Adipocyte (in vitro differentiated cells): Measurements from ENCODE around the gene INTS6.
A peak's percentile ranks its signal among the peaks of the same experiment; 100 is the strongest.

ENCODE experiments used
- DNase-seq: peaks from one replicate; pipeline ENCODE4 v3.0.0-alpha.2; 2015; ENCODE audit warnings: low read depth
- H3K27me3 ChIP-seq: replicated peaks from 2 replicates; pipeline ENCODE4 v1.7.0; 2013; ENCODE audit warnings: mild to moderate bottlenecking, low read length, moderate library complexity; ENCODE audit not compliant: control insufficient read depth, insufficient read depth
- H3K36me3 ChIP-seq: 2 replicates; pipeline ENCODE4 v1.7.0; 2013; ENCODE audit warnings: low read length, mild to moderate bottlenecking, moderate library complexity; ENCODE audit not compliant: control insufficient read depth, insufficient read depth, severe bottlenecking
- H3K4me1 ChIP-seq: 2 replicates; pipeline ENCODE4 v1.7.0; 2013; ENCODE audit warnings: mild to moderate bottlenecking, low read length, moderate library complexity; ENCODE audit not compliant: control insufficient read depth, insufficient read depth
- H3K4me3 ChIP-seq: 2 replicates; pipeline ENCODE4 v1.7.0; 2013; ENCODE audit warnings: mild to moderate bottlenecking, low read length, moderate library complexity
- H3K9ac ChIP-seq: 2 replicates; pipeline ENCODE4 v1.7.0; 2013; ENCODE audit warnings: mild to moderate bottlenecking, low read length, moderate library complexity
- H3K9me3 ChIP-seq: 2 replicates; pipeline ENCODE4 v1.7.0; 2013; ENCODE audit warnings: mild to moderate bottlenecking, low read length, moderate library complexity; ENCODE audit not compliant: control insufficient read depth

Gene INTS6

DNA sequence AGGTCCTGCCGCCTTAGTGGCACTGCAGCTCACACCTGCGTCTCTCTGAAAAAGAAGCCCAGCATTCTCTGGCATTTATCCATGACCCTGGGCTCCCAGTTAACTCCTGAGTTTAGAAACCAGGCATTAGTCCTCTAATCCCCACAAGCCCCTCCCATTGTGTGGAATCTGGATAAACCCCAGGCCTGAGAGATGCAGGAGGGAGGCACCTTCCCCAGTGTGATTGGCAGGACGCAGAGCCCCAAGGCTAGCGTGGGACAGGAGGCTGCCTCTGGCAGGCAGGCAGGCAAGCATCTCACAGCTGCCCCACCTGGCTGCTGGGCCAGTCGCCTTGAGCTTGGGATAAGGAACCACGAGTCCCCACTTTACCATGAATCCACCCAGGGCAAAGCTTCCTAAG lies 124.3 kb downstream of the INTS6 start:
- Histone ChIP-seq H3K9me3 (no peaks in the 10 kb centered on the region), H3K4me1 (peaks cover 7% of the 10 kb centered on the region), H3K36me3 (no peaks in the 10 kb centered on the region), H3K27me3 (no peaks in the 10 kb centered on the region), H3K4me3 (no peak overlapping the region), H3K9ac (no peak overlapping the region)
- DNase-seq: no peak

DNA sequence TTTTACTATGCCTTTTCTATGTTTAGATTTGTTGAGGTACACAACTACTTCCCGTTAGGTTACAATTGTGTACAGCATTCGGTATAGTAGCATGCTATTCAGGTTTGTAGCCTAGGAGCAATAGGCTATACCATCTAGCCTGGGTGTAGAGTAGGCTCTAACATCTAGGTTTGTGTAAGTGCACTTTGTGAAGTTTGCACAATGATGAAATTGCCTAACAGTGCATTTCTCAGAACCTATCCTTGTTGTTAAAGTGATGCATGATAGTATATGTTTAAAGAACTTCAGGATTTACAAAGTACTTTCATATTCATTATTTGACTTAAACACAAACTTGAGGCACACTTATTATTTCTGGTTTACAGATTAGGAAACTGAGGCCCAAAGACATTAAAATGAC lies 124.9 kb downstream of the INTS6 start:
- H3K27me3 ChIP-seq: no peaks in the 10 kb centered on the region
- DNase-seq: no peak

DNA sequence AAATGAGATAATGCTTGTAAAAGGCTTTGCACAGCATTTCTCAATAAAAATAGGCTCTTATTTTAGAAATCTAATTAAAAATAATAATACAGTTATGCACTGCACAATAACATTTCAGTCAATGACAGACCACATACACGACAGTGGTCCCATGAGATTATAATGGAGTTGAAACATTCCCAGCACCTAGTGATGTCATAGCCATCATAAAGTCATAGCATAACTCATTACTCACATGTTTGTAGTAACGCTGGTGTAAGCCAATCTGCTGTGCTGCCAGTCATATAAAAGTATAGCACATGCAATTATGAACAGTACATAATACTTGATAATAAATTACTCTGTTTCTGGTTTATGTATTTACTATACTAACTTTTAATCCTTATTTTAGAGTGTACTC lies 126.1 kb downstream of the INTS6 start:
- no peak overlapping the region for H3K9ac ChIP-seq

More for the DNA sequence above, 124.9 kb downstream of the INTS6 start:
- Histone ChIP-seq H3K9ac (no peak overlapping the region), H3K9me3 (no peaks in the 10 kb centered on the region), H3K4me3 (no peak overlapping the region), H3K36me3 (no peaks in the 10 kb centered on the region), H3K4me1 (peaks cover 7% of the 10 kb centered on the region)

DNA sequence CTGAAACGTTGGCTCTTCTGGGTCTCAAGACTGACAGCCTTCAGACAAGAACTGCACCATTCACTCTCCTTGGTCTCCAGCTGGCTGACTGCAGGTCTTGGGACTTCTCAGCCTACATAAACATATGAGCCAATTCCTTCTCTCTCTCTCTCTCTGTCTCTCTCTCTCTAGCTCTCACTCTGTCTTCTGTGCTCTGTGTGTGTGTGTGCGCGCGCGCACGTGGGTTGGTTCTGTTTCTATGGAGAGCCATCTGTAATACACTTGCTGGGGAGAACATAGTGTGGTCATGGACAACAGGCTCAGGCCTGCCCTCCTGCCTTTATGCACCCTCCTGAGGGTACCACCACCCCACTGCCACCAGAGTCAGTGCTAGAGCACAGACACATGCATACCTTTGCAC lies 127.0 kb downstream of the INTS6 start:
- Histone ChIP-seq H3K4me3 (no peak overlapping the region), H3K36me3 (no peaks in the 10 kb centered on the region), H3K4me1 (peaks cover 4% of the 10 kb centered on the region), H3K27me3 (no peaks in the 10 kb centered on the region), H3K9ac (no peak overlapping the region), H3K9me3 (no peaks in the 10 kb centered on the region)
- DNase-seq: no peak

More for the DNA sequence above, 126.1 kb downstream of the INTS6 start:
- no peaks in the 10 kb centered on the region for H3K27me3 ChIP-seq
- H3K36me3 ChIP-seq: no peaks in the 10 kb centered on the region
- H3K4me3 ChIP-seq: no peak overlapping the region
- H3K9me3 ChIP-seq: no peaks in the 10 kb centered on the region
- DNase-seq: no peak
- peaks cover 6% of the 10 kb centered on the region for H3K4me1 ChIP-seq

DNA sequence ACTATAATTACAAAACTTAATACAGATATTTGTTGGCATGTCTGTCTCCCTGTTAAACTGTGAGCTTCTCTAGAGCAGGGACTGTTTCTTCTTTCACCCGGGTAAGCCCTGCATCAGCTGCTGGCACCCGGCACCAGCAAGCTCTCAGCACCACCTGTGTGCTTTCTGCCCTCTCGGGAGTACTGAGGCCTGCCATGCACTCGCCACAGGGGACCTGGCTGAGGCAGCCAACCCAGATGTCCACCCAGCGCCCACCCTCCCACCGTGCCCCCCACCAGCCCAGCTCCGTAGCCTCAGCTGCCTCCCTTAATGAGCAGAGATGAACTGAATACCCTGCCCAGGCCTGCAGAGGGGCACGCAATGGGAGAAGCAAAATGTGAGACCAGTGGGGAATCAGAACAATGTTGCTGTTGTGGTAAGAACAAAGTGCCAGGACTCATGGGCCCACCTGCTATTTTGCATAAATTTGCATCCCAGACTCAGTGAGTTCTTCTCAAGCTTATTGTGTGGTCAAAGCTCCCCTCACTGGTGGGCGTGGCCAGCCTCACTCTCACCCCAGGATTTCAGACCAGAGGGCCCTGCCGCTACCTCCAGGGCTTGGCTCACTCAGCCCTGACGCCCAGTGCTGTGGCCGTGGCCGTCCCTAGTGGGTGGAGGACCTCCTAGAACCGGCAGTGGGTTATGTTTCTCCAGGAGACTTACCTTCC lies 128.0 kb downstream of the INTS6 start:
- H3K36me3 ChIP-seq: no peaks in the 10 kb centered on the region
- no peaks in the 10 kb centered on the region for H3K27me3 ChIP-seq
- peaks cover 4% of the 10 kb centered on the region for H3K4me1 ChIP-seq
- DNase-seq: no peak
- no peaks in the 10 kb centered on the region for H3K9me3 ChIP-seq
- H3K4me3 ChIP-seq: no peak overlapping the region
- no peak overlapping the region for H3K9ac ChIP-seq

DNA sequence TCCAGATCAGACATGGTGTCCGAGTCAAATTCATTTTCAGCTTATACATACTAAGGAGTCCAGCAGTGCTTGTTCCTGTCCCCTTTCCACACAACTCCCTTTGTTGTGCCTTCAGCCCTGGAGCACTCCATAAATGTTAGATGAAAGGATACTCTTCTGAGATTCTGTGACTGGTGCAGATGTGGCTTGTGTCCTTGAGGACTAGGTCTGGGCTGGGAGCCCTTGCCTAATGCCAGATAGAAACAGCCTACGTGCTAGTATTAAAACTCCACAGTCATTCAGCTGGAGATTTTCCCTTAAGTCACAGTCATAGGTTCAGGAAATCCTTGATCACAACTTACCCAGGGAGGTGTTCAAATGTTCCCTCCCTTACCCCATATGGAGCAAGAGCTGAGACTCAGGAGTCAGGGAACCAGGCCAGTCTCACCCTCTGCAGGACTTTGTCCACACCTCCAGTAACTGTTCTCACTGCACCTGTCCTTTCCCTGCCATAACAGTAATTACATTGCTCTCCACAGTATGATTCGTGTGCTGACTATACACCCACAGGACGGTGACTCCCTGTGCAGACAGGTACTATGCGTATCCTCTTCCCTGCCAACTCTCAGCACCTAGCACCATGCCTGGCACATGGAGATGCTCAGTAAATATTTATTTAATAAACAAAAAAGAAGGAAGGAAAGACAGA lies 128.9 kb downstream of the INTS6 start:
- H3K4me1 ChIP-seq: peaks cover 4% of the 10 kb centered on the region

DNA sequence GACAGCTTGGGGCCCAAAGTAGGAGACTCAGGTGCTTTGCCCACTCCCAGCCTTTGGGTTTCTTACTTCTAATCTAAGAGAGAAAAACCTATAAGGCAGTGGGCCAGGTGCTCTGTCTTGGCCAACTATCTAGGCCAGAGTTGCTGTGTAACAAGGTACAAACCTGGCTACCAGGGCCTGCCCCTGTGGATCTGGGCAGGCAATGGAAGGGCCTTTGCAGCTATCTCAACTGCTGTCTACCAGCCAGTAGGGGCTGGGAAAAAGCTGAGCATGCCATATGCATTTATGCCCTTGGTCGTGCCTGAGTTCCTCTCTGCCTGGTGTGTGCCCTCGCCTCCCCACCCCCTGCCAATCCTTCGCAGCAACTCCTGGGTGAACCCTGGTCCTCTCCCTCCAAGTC lies 130.0 kb downstream of the INTS6 start:
- Histone ChIP-seq H3K9me3 (no peaks in the 10 kb centered on the region), H3K4me1 (peaks cover 4% of the 10 kb centered on the region), H3K36me3 (no peaks in the 10 kb centered on the region), H3K27me3 (no peaks in the 10 kb centered on the region), H3K4me3 (no peak overlapping the region), H3K9ac (no peak overlapping the region)
- DNase-seq: no peak

More for the DNA sequence above, 128.9 kb downstream of the INTS6 start:
- no peaks in the 10 kb centered on the region for H3K9me3 ChIP-seq
- no peaks in the 10 kb centered on the region for H3K27me3 ChIP-seq
- H3K36me3 ChIP-seq: no peaks in the 10 kb centered on the region
- no peak overlapping the region for H3K9ac ChIP-seq
- no peak overlapping the region for H3K4me3 ChIP-seq
- DNase-seq: no peak

DNA sequence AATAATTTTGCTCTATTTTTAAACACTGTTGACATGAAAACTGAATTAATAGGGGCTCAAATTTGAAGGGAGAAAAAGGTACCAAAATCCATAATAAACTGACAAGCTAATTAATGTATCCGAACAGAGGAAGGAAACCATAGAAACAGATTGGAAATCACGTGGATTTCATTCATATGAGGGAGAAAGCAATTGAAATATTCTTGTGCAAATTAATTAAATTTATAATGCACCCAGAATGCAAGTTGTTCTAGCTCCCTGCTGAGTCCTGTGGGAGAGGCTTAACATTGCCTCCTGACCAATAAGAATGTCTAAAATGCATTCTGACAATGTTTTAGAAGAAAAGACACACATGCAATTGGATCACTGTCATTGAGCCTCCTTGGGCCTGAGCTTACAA lies 131.0 kb downstream of the INTS6 start:
- no peak overlapping the region for H3K4me3 ChIP-seq
- H3K9ac ChIP-seq: no peak overlapping the region
- no peaks in the 10 kb centered on the region for H3K9me3 ChIP-seq
- H3K4me1 ChIP-seq: peaks cover 4% of the 10 kb centered on the region
- H3K36me3 ChIP-seq: no peaks in the 10 kb centered on the region
- DNase-seq: no peak
- no peaks in the 10 kb centered on the region for H3K27me3 ChIP-seq

DNA sequence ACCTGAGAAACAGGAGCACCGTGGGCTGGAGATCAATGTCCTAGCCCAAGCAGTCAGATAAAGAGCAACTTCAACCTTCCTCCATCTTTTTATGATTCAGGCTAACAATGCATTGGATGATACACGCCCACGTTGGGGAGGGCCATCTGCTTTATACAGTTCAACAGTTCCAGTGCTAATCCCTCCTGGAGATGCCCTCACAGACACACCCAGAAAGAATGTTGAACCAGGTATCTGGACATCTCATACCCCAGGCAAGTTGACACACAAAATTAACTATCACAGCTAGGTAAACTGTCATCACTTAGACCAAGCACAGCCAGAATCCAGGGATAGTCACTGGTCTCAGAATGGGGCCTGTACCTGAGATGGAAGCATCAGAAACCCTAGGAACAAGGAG lies 134.0 kb downstream of the INTS6 start:
- Histone ChIP-seq H3K9ac (no peak overlapping the region), H3K4me3 (no peak overlapping the region), H3K4me1 (peaks cover 14% of the 10 kb centered on the region)

DNA sequence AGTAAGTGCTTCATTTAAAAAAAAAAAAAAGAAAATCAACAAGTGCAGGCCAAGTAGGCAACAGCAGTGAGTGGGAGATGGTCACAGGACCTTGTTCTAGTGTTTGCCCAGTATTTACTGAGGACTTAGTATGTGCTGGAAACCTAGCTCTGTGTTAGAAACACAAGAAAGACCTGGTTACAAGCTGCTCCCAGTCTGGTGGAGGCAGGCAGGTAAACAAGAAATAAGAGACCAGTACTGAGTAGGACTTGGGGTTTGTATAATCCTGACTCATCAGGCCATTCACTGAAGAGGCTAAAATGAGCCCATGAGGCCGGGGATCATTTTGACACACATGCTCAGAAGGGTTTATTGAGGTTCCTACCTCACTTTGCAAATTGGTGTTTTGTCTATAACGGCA lies 134.8 kb downstream of the INTS6 start:
- DNase-seq: no peak
- no peaks in the 10 kb centered on the region for H3K27me3 ChIP-seq
- no peaks in the 10 kb centered on the region for H3K9me3 ChIP-seq
- H3K9ac ChIP-seq: no peak overlapping the region
- H3K4me3 ChIP-seq: no peak overlapping the region
- H3K36me3 ChIP-seq: no peaks in the 10 kb centered on the region
- H3K4me1 ChIP-seq: peaks cover 14% of the 10 kb centered on the region

More for the DNA sequence above, 134.0 kb downstream of the INTS6 start:
- no peak for DNase-seq
- Histone ChIP-seq H3K36me3 (no peaks in the 10 kb centered on the region), H3K27me3 (no peaks in the 10 kb centered on the region), H3K9me3 (no peaks in the 10 kb centered on the region)

DNA sequence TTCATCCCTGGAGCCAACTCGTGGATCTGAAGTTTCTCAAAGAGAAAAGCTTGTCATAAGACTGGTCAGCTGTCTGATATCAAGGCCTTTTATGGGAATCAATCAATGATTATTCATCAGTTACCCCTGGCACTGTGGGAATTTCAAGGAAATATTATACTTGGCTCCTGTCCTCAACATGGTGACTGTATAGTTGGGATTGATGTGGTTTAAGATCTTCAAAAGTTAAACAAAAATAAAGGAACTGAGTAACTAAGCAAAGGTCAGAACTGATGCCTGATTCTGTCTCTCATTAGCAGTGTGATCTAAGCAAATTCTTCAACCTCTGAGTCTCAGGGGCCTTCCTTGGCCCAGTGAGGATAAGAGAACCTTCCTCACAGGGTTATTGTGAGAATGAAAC lies 135.6 kb downstream of the INTS6 start:
- peak; percentile 4 for DNase-seq
- Histone ChIP-seq H3K4me3 (no peak overlapping the region), H3K27me3 (no peaks in the 10 kb centered on the region), H3K9me3 (no peaks in the 10 kb centered on the region), H3K9ac (no peak overlapping the region), H3K36me3 (no peaks in the 10 kb centered on the region), H3K4me1 (peaks cover 14% of the 10 kb centered on the region)
